NCI-H2171 (cell line): ENCODE data around the gene PIK3C3.

Experiments used
- DNase-seq: peaks from one replicate; lab custom pipeline; 2025; lab: John Stamatoyannopoulos, UW

Gene PIK3C3

DNA sequence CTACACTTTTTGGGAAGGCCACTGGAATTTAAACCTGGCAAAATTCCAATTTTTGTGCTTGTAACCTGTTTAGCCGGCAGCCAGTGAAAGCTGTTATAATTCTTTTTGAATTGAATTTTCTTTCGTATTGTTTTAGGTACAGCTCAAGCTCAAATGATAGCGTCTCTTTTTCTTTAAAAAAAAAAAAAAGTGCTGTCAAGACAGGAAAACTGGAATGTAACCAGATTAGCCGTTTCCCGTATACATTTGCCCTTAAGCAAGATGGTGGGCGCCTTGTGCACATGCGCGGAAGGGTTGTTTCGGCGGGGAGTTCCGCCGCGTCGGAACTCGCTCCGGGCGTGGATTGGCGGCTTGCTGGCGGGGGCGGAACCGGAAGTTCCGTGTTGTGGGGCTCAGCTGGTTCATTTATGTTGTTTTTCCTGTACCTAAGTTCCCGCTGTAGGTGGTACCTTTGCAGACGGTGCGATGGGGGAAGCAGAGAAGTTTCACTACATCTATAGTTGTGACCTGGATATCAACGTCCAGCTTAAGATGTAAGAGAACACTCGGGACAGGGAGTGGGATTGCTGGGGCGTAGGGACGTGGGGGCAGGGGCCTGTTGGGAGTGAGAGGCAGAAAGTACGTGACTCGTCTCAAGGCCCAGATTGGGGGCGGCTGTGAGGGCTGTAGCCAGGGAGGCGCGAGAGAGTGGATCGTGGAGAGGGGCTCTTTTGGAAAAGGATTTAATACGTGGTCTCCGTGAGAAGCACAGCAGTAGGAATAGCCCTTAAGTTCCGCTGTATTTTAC lies at the start of gene PIK3C3:
PIK3C3 (plus strand) TSS at position 408 of the 787 bp plus-strand sequence; CDS start at position 466, 58 bp downstream.
- peak; percentile 94 for DNase-seq

DNA sequence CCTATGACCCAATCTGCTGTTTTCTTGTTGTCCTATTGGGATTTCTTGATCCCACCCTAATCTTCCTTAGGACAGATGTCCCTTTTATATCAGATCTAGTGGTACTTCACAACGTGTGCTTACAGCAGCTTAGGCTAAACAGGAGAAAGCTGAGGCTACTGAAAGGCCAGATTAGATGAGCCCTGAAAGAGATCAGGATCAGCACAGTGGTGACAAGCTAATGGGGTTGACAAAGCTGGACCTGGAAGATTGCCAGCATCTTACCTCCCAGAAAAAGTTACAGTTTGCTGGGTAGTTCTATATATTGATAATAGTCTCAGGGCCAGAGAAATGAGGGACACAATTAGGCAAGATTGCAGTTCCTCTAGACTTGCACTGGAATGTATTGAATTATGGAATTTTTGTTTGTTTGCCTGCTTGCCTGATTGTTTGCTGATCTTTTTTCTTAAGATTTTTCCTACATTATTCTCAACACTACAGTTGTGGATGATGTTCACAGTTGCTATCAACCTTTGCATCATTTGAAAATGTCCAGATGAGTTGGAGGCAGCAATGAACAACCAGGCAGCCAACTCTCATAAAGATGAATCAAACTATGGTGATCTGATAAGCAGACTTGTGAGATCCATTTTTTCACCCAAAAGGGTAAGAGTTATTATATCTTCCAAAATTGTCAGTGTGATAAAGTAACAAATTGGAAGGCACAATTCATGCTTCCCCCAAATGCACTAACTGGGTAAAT lies 49.1 kb upstream of the PIK3C3 start:
- no peak for DNase-seq

DNA sequence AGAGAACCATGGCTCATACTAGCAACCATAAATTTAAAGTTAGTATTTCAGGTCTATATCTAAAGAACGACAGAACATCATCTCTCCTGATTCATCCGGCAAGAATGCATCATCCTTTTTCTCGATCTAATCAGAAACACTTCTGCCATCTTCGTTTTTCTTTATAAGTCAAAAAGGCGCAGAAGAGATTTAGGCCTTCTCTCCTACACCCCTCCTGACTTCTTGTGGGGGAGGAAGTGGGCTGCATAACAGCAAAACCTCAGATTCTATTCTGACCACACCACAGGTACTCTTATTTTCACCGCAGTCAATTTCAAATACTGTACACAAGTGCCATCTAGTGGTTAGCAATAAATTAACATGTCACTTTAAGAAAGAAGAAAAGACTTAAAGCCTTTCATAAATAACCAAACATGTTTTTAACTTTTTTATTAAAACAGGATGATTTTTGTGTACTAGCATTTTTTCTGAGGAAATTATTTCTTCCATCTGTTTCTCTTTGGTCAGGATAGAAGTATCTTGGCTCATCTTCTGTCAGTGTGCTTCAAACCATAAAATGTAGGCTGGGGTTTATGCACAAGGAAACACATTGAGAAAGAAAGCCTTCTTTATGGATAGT lies 48.4 kb upstream of the PIK3C3 start:
- DNase-seq, result no peak

DNA sequence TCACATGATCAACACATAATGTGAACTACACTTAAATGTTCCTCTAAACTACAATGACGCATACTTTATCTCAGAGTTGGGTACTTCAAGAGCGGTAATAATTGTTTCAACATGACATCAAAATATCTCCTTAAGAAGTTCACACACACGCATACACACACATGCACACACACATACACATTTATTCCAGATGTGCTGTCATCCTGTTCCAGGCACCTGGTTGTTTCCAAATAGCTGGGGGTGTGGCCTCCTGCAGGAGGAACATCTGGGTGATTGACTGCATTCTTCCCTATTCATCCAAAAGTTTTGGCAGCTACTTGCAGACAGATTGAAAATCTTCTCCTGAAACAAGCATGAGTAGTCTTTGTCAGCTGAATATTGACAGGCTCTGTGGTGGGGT lies 37.9 kb upstream of the PIK3C3 start:
- no peak for DNase-seq

DNA sequence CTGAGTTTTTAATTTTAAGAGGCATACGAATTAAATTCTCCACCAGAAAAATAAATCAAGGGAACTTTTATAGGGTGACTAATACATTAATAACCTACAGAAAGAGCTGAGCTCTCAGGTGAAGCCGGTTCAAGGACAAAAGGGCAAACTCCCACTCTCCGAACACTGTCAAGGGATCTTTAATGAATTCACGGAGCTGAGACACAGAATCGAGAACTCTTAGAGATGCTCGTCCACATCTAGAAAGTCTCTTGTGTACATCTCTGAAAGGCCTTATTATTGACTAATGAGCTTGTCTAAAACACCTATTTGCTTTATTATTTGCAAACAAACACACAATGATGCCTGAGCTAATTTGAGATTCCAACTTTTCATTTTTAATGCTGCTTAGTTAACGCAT lies 33.3 kb upstream of the PIK3C3 start:
- DNase-seq, result no peak

DNA sequence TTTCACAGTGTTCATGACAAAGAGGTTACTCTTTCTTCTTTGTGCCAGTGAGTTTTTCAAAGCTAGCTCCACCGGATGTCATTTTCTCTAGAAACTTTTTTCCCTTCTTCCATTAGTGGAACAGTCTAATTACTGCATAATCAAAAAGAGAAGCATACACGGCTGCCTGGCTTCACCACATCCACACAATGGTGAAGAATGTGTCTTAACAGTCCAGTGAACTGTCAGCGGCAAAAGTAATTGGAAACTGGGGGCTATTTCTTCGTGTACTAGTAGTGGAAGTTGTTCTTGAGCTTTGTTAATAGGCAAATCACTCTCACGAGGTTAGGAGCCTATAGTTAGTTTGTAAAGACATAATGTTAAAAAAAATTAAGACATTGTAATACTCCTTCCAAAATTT lies 32.9 kb upstream of the PIK3C3 start:
- DNase-seq, result no peak

DNA sequence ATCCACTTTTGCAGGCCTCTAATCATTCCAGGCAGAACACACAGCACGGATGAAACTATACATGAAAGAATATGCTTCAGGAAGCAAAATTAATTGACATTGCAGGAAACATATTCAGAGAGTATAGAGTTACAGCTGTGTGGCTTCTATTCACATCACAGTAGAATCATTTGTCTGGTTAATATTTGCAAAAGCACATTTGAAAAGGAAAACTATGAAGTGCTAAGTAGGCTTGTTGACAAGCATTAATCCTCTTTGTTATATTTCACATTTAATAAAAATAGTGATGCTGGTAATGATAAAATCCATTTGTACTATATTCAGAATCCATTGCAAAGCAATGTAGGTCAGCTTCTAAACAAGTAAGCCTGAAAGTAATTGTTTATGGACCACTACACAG lies 32.2 kb upstream of the PIK3C3 start:
- DNase-seq, result no peak

DNA sequence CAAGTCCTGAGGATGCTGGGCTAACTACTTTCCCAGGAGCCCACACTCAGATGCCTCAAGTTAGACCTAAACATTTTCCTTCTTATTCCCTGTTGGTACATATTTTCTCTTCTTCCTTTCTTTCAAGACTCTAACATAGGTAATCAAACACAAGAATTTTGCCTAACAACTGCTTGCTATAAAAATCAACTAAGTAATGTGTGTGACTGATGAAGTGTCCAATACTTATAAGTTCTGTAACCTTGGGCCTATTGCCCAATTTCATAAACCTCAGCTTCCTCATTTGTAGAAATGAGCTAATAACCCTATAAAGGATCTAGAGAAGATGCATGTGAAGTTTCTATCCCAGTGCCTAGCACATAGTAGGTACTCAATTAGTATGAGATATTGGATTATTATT lies 31.6 kb upstream of the PIK3C3 start:
- no peak for DNase-seq

DNA sequence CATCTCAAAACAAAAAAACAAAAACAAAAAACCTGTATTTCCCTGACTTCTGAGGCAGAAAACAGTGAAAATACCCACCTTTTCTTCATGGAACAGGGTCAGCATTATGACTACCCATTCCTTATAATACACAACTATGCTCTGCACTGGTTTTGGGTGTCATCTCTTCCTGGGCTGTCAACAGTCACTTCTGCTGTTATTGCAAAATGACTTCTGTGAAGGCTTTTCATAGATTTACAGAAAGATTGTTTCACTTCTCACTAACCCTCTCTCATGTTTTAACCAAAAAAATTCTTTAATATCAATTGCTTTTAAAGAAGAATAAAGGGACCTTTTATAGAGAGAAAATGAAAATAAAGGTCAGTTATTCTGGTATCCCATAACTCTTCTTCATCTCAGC lies 26.5 kb upstream of the PIK3C3 start:
- DNase-seq, result no peak

DNA sequence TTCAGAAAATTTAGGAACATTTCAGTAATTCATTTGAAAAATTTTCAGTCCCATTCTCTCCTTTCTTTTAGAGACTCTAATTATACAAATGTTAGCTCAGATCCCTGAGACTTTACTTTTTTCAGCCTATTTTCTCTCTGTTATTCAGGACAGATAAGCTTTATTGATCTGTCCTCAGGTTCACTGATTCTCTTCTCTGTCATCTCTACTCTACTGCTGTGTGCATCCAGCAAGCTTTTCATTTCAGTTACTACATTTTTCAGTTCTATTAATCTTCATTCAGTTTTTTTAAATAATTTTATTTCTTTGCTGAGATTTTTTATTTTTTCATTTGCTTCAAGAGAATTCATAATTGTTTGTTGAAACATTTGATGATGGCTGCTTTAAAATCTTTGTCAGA lies 22.1 kb upstream of the PIK3C3 start:
- no peak for DNase-seq

DNA sequence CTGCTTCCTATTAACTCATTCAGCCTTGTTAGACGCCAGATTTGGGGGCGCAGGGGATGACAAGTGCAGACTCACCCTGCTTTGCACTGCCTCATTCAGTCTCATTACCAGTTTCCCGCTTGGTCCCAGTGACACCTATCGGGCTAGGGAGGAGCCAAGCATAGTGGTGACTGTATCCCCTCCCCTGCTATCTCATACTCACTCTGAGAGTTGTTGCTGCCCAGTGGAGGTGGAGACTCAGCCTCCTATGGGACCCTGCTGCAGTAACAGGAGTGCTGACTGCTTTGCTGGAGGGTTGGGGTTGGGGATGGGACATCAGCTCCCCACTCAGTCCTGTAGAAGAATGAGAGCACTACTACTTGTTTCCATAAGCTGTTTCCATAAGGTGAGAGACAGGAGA lies 21.3 kb upstream of the PIK3C3 start:
- DNase-seq, result no peak

DNA sequence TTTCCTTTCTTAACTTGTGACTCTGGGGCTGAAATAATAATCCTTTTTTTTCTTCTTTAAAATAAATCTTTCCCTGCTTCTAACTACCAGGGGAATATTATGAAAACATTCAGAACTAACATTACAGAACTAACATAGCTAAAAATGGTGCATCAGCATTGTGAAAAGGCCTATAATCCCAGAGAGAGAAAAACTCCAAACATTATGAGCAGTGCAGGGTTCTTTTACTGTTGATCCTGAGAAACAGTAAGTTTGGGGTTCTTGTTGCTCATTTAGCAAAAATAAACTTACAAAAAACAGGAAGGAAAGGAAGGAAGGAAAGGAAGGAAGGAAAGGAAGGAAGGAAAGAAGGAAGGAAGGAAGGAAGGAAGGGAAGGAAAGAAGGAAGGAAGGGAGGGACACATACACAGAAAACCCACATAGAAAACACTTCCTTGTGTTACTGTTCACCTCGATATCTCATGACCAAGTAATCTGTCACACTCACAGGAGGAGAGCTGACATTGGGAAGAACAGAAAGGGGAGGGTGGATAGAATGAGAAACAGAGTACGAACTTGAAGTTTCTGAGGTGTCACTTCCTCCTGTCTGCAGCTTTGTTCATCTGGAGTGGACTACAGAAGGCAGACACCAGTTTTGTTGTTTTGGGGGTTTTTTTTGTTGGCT lies 18.4 kb upstream of the PIK3C3 start:
- no peak for DNase-seq

DNA sequence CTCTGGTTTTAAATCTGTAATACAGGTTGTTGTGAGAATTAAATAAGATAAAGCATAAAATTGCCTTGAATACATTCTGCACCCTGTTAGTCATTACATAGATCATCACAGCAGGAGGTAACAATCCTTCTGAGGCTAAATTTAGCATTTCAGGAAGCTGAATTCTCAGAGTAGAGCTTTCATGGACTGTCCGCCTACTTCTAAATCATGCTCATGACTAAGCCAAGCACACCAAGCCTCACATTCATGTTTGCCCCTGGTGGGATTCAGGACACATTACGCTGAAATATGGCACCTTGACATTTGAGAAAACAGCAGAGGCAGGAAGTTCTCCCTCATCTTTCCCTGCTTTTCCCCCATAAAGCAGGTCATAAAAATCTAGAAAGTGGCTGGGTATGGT lies 16.6 kb upstream of the PIK3C3 start:
- DNase-seq, result no peak

DNA sequence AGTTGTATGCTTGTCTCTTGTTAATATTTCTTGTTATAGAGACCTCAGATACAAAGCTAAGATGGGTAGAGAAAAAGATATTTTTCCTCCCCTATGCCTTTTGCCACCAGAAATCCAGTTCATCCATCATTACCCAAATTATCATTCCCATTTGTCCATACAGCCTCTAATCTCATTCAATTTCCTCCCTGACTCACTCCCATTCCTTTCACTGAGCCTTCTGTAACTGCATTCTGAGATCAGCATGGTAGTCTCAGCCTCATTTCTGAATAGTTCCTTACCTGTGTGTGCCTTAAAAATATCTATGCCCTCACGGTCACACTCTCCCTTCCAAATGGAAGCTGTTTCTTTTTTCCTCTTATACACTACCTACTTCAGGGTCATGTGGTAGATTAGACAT lies 15.7 kb upstream of the PIK3C3 start:
- DNase-seq, result no peak

DNA sequence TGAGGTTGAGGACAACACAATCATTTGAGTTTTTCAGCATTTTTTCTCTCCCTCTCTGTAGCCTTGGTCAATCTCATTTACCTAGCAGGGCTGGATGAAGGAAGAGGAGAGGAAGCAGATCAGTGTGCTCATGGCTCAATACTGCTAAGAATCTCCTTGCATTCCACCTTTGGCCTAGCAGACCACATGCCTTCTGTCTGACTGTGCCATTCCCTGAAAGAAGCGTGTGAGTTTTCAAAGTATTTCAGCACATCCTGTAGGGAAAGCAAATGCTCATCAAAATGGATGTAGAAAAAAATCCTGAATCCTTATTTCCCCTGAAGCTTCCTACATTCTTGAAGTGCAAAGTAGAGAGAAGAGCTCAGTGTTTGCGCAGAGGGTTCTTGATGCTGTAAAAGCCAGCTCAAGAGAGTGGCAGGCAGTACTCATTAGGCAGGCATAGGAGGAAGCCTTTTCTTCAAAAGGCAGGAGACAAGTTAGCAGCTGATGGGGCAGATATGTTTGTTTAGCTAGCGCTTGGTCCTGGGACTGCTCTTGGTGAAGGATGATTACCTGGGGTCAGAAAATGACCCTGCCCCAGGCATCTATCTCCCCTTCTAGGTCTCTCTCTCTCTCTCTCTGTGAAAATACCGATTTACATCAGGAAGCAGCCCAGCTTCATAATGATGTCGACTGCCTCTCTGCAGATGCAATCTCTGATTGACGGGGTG lies 14.4 kb upstream of the PIK3C3 start:
- no peak for DNase-seq

DNA sequence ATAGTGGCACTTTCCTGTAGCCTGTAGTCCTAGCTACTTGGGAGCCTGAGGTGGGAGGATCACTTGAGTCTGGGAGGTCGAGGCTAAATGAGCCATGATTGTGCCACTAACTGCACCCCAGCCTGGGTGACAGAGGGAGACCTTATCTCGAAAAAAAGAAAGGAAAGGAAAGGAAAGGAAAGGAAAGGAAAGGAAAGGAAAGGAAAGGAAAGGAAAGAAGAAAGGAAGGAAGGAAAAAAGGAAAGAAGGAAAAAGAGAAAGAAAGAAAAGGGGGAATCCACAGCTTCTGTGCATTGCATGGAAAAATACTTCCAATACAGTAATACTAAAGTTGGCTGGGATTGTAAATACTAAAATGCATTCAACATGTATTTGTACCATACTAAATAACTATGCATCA lies 12.8 kb upstream of the PIK3C3 start:
- DNase-seq, result no peak

DNA sequence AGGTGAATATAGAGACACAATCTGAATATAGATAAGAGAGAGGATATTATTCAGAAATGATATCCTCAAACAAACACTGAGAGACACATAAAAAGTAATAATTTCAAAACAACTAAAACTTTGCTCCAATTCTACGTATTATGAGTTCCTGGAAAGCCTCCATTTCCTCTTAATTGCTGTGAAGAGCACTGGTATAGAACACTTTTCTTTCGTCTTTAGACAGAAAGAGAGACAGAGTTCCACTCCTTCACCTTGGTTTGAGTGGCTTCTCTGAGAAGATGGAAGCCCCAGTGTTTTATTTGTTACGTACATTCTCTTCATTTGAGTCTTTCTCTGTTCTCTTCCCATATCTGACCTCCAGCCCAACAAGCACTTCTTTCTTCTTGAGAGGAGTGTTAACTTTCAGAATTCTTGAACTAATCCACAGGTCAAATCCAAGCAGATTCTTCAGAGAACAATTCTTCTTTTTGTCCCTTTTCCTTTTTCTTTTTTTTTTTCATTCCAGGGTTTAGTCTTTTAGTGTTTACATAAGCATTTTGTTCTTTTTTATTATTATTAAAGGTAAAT lies 6.4 kb upstream of the PIK3C3 start:
- DNase-seq, result no peak

DNA sequence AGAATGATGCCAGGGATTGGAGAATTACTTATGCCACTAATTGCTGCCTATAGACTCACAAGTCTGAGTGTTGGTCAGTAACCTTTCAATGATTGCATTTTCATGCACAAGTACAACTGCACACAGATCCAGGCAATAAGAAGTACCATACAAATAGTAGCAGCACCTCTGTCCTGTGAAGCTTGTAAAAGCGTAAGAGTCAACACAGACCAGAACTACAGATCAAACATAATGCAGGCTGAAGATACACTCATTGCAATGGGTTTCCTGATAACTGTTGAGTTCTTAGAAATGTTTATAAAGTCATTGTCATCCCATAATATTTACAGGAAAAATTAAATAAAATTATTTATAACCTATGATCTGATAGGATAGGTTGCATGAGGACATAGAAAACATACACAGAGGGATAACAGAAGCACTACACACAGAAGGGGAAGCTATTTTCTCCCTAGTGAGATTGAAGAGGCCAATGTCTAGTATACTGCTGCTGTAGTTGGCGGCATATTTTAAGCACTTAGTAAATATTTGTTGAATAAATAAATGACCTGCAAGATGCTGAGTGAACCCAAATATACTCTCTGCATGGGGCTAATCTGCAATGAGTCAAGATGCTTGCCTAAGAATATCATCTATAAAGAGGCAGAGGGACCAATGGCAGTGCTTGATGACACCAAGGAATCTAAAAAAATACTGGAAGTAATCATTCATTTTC lies 5.7 kb upstream of the PIK3C3 start:
- DNase-seq, result no peak

DNA sequence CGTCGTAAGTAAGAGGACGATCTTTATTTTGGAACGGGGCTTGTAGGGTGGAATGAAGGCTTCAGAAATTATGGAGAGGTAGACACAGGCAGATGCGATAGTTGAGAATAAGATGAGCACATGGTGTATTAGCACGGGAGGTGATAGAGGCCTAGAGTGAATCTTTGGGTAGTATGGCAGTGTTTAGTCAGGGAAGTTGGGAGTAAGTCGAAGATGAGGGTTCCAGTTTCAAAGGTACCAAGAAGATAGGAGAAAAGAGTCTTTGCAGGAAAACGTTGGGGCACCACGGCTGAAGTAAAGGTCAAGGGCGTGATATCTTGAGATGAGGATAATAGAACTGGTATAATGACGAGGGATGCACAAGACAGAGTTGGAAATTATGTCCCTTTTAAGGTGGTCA lies 654 bp downstream of the PIK3C3 start:
- no peak for DNase-seq

DNA sequence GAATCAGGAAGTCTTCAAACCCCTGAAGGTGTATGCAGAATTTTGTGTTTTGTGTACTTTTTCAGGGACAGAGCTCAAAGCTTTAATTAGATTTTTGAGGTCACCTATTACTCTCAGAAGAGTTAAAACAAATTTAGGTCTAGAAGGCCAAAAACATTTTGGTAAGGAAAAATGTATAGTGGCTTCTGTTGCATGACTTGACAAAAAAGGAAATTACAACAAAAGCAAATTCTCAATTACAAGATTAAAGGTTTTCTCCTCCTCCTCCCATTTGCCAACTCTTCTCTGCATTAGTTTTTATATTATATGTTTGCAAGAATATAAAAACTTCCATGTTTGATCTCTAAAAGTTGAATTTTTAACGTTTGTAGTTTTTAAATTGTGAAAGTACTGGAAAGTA lies 4.0 kb downstream of the PIK3C3 start:
- DNase-seq, result no peak

DNA sequence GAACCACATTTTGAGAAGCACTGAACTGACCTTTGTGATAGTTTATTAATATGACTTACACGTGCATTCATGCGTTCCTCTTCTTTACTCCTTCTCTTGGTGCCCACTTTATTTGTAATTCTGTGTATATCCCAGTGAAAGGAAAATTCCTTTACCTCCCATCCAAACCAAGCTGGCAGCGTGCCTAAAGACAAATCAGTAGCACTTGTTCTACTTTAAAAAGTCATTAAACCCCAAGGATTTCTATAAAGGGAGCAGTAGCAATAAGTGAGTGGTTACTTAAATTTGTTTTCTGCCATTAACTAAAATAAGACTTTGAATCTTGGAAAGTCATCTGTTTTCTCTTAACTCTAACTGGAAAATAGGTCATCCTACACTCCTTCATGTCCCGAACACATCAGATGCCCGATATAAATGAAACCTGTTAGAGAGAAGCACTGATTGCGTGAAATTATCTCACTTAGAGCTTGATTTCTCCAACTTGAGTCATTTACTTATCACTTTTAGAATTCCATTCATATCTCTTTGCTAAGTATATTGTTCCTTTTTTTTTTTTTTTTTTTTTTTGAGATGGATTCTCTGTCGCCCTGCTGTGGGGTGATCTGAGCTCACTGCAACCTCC lies 10.7 kb downstream of the PIK3C3 start:
- DNase-seq, result no peak
